ENCODE measurements around the gene SKI. TPM values are rescaled to one million over a fixed set of nuclear protein-coding genes. Genes with fewer than 3 reads are reported as not detected.
A peak's percentile ranks its signal among the peaks of the same experiment; 100 is the strongest.

Gene SKI
- total RNA-seq: 58.9 and 62.0 TPM in 2 replicates
- long read RNA-seq, partial matches to known transcripts: 0 of 5 reads
- long read RNA-seq, other reads (novel, unspliced or antisense): 5 of 5 reads

DNA sequence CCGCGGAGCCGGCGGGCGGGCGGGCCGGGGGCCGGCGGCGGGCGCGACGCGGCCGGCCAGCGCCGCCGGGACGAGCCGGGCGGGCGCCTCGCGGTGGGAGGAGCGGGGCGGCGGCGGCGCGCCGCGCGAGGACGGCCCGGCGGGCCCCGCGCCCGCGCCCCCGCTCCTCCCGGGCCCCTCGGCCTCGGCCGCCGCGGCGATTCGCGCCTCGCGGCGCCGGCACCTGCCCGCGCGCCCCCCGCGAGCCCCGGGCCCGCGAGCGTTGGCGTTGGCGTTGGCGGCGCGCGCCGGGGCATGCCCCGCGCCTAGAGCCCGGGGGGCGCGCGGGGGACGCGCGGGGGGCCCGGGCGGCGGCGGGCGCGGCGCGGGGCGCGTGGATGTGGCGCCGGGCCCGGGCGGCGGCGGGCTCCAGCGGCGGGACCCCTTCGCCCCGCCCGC lies at the start of gene SKI:
Gene SKI (plus strand): TSS at position 163 of the 438 bp plus-strand sequence. CDS start 448 bp downstream, outside the sequence.
- DNase-seq (ENCODE audit: low read depth, low spot score): no peak
- no peaks in the 10 kb centered on the region for H3K27me3 Mint-ChIP-seq (ENCODE audit: low read depth)
- no peaks in the 10 kb centered on the region for H3K36me3 Mint-ChIP-seq (ENCODE audit: low read depth)
- TF ChIP-seq CTCF (conservative IDR thresholded peaks at IDR 0.05): no peak
- peak within 1 kb of the TSS; percentile 93 for H3K27ac Mint-ChIP-seq (ENCODE audit: unreplicated experiment)
- H3K4me1 Mint-ChIP-seq: peaks cover 39% of the 10 kb centered on the region
- peak within 1 kb of the TSS; percentile 97 for H3K4me3 Mint-ChIP-seq
- H3K9me3 Mint-ChIP-seq: no peaks in the 10 kb centered on the region

DNA sequence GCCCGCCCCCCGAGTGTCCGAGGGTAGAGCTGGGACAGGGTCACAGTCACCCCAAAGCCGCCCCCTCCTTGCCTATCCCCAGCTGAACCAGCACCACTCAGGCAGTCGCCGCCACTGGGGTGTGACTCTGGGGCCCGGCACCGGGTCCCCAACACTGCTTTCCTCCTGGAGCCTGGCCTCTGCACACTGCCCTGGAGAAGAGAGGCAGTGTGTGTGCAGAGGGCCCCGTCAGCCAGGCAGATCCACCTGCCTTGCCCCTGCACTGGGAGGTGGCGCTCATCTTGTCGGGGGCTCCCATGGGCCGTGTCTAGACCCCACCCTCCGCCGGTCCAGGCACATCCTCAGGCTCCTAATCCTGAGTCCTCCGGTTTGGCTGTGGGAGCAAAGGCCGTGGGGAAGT lies 49.2 kb upstream of the SKI start:
- Mint-ChIP-seq H3K4me3 (no peak overlapping the region), H3K4me1 (peaks cover 6% of the 10 kb centered on the region), H3K27me3 (ENCODE audit: low read depth) (no peaks in the 10 kb centered on the region), H3K9me3 (no peaks in the 10 kb centered on the region), H3K27ac (ENCODE audit: unreplicated experiment) (no peak overlapping the region), H3K36me3 (ENCODE audit: low read depth) (no peaks in the 10 kb centered on the region)
- TF ChIP-seq CTCF (conservative IDR thresholded peaks at IDR 0.05): no peak
- DNase-seq (ENCODE audit: low read depth, low spot score): no peak

GRCh38 chr1:2179283-2180013 lies 48.7 kb upstream of the SKI start:
- no peak overlapping the region for H3K27ac Mint-ChIP-seq (ENCODE audit: unreplicated experiment)
- no peak for TF ChIP-seq CTCF (conservative IDR thresholded peaks at IDR 0.05)
- no peaks in the 10 kb centered on the region for H3K27me3 Mint-ChIP-seq (ENCODE audit: low read depth)
- DNase-seq (ENCODE audit: low read depth, low spot score): no peak
- H3K4me3 Mint-ChIP-seq: no peak overlapping the region
- peaks cover 6% of the 10 kb centered on the region for H3K4me1 Mint-ChIP-seq
- H3K36me3 Mint-ChIP-seq (ENCODE audit: low read depth): no peaks in the 10 kb centered on the region
- no peaks in the 10 kb centered on the region for H3K9me3 Mint-ChIP-seq

DNA sequence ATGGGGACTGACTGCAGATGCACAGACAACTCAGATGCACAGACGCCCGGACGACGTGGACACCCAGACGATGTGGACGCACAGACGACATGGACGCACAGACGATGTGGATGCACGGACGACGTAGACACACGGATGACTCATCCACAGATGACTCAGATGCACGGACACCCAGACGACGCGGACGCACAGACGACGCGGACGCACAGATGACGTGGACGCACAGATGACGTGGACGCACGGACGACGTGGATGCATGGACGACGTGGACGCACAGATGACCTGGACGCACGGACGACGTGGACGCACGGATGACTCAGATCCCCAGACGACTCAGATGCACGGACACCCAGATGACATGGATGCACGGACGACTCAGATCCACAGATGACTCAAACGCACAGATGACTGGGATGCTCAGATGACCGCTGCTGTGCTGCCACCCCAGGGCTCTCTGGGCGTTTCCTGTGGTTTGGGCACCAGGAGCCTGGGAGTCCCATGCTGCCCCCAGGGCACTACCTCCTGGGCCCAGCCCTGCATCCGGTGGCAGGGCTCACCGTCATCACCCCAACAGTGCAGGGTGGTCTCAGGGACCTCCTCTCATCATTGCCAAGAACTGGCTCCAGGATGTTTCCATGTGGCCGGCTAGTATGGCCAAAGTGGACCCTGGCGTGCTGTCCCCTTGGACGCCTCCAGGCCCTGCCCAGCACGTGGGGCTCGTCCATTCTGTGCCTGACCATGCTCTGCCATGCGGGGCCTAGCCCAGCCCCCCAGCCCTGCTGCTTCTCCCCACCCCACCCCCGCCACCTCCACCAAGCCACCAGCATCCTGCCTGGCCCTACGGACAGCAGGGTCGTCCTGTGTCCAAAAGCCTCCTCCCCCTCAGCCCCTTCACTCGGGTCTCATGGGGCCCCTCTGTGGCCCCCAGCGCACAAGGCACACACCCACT lies 47.5 kb upstream of the SKI start:
- no peak for DNase-seq (ENCODE audit: low read depth, low spot score)
- TF ChIP-seq CTCF (conservative IDR thresholded peaks at IDR 0.05): no peak
- peaks cover 6% of the 10 kb centered on the region for H3K4me1 Mint-ChIP-seq
- no peak overlapping the region for H3K4me3 Mint-ChIP-seq
- H3K36me3 Mint-ChIP-seq (ENCODE audit: low read depth): no peaks in the 10 kb centered on the region
- peak overlapping the region; percentile 57 for H3K27ac Mint-ChIP-seq (ENCODE audit: unreplicated experiment)
- H3K27me3 Mint-ChIP-seq (ENCODE audit: low read depth): no peaks in the 10 kb centered on the region
- no peaks in the 10 kb centered on the region for H3K9me3 Mint-ChIP-seq

- peaks cover 6% of the 10 kb centered on the region for H3K4me1 Mint-ChIP-seq
- TF ChIP-seq CTCF (conservative IDR thresholded peaks at IDR 0.05): no peak
- no peak overlapping the region for H3K27ac Mint-ChIP-seq (ENCODE audit: unreplicated experiment)
- H3K36me3 Mint-ChIP-seq (ENCODE audit: low read depth): no peaks in the 10 kb centered on the region
- H3K4me3 Mint-ChIP-seq: no peak overlapping the region
- H3K27me3 Mint-ChIP-seq (ENCODE audit: low read depth): no peaks in the 10 kb centered on the region
- no peaks in the 10 kb centered on the region for H3K9me3 Mint-ChIP-seq
- DNase-seq (ENCODE audit: low read depth, low spot score): no peak
Observed at GRCh38 chr1:2181271-2181670, 46.8 kb upstream of the SKI start.

Data from neural crest cell (in vitro differentiated cells).